ENCODE data around the gene NRG3.

DNA sequence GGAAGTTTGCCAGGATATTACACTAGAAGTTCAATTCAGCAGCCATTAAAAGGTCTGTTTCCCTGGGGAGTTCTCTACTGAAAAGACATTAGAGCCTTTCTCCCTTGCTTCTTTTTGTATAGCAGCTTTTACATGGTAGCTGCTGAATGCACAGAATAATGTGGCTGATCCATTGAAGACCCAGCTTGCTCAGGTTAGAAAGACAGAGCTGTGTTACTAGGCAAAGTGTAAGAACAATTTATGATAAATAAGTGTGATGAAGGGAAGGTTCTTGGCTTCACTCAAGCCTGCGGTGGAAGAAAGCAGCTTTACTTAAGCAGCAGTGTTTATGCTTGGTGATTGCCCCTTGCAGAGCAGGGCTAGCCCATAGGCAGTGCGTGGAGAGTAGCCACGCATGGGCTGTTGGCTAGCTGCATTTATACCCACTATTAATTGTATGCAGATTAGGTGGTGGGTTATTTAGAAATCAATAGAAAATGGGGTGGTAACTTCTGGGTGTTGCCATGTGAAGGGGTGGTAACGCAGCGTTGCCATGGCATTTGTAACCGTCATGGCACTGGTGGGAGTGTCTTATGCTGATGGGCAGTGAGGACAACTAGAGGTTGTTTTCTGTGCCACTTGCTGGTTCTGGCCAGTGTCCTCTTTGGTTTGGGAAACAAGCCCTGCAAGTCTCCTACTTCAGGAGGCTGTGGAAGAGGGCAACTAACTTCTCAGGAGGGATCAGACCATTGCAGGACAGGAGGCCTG is 942.9 kb downstream of the NRG3 start:
- TF ChIP-seq POLR2AphosphoS5 (IDR thresholded peaks at IDR 0.05; ENCODE audit: borderline replicate concordance, low read depth, low read length) = no peak
- TF ChIP-seq EZH2 (IDR thresholded peaks at IDR 0.05) = no peak

Data from SK-N-MC (cell line).